Breast epithelium (tissue), 3 donors: Measurements from ENCODE around the gene GPR107.

Experiments
- POLR2A ChIP-seq: fragments of 450-650 bp; IDR thresholded peaks from one replicate; pipeline ENCODE4 v1.6.1; 2016; ENCODE audit warnings: antibody characterized with exemption, mild to moderate bottlenecking, moderate library complexity
- TF ChIP-seq, protein P1 (sequence below), 3 donors: fragments of 450-650 bp; IDR thresholded peaks; one replicate each; pipeline ENCODE4 v1.5.1; 2016 to 2017; ENCODE audit warnings: antibody characterized with exemption in 3 of 3, mild to moderate bottlenecking in 3 of 3, moderate library complexity in 3 of 3

DNA sequence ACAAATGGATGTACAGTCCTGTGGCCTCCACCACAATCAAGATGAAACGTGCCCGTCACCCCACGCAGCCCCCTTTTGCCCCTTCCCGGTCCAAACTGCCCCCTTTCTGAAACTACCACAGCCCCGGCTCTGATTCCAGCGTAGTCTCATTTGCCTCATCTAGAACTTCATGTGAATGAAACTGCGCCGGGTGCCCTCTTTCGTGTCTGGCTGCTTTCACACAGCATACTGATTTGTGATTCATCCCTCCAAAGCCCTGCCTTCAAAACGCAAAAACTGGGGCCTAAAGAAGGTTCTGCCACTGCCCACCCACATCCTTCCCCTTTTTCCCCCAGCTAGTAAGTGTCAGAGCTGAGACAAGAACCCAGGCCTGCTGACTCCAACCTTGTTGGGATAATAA lies 87.0 kb downstream of the GPR107 start:
- TF ChIP-seq, protein P1, sequence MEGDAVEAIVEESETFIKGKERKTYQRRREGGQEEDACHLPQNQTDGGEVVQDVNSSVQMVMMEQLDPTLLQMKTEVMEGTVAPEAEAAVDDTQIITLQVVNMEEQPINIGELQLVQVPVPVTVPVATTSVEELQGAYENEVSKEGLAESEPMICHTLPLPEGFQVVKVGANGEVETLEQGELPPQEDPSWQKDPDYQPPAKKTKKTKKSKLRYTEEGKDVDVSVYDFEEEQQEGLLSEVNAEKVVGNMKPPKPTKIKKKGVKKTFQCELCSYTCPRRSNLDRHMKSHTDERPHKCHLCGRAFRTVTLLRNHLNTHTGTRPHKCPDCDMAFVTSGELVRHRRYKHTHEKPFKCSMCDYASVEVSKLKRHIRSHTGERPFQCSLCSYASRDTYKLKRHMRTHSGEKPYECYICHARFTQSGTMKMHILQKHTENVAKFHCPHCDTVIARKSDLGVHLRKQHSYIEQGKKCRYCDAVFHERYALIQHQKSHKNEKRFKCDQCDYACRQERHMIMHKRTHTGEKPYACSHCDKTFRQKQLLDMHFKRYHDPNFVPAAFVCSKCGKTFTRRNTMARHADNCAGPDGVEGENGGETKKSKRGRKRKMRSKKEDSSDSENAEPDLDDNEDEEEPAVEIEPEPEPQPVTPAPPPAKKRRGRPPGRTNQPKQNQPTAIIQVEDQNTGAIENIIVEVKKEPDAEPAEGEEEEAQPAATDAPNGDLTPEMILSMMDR (IDR thresholded peaks at IDR 0.05), result no peak
- TF ChIP-seq POLR2A, result no peak
